Measurements from ENCODE around the gene GLB1L2.

GLB1L2 gene

GRCh38 chr11:134369656-134370525 lies 38.1 kb downstream of the GLB1L2 start:
- no peak for DNase-seq

GRCh38 chr11:134370526-134371435 lies 39.0 kb downstream of the GLB1L2 start:
- DNase-seq = no peak

GRCh38 chr11:134371436-134372185 lies 39.8 kb downstream of the GLB1L2 start:
- DNase-seq = no peak

- DNase-seq = no peak
Measured at GRCh38 chr11:134372536-134372935, 40.7 kb downstream of the GLB1L2 start.

- no peak for DNase-seq
Measured at GRCh38 chr11:134372961-134373360, 41.2 kb downstream of the GLB1L2 start.

GRCh38 chr11:134373591-134374052 lies 41.8 kb downstream of the GLB1L2 start:
- no peak for DNase-seq

GRCh38 chr11:134374171-134374570 lies 42.4 kb downstream of the GLB1L2 start:
- no peak for DNase-seq

- DNase-seq = no peak
Measured at GRCh38 chr11:134374891-134375550, 43.2 kb downstream of the GLB1L2 start.

- no peak for DNase-seq
Measured at GRCh38 chr11:134376150-134376921, 44.5 kb downstream of the GLB1L2 start.

- DNase-seq = no peak
Measured at GRCh38 chr11:134377876-134378275, 46.1 kb downstream of the GLB1L2 start.

- DNase-seq = no peak
Measured at GRCh38 chr11:134379241-134379640, 47.5 kb downstream of the GLB1L2 start.

- no peak for DNase-seq
Measured at GRCh38 chr11:134380229-134380628, 48.4 kb downstream of the GLB1L2 start.

GRCh38 chr11:134380785-134381184 lies 49.0 kb downstream of the GLB1L2 start:
- DNase-seq = no peak

- no peak for DNase-seq
Measured at GRCh38 chr11:134382257-134382656, 50.5 kb downstream of the GLB1L2 start.

- DNase-seq = no peak
Measured at GRCh38 chr11:134382830-134383229, 51.0 kb downstream of the GLB1L2 start.

- no peak for DNase-seq
Measured at GRCh38 chr11:134383576-134384221, 51.9 kb downstream of the GLB1L2 start.

GRCh38 chr11:134384406-134384805 lies 52.6 kb downstream of the GLB1L2 start:
- DNase-seq = no peak

- DNase-seq = no peak
Measured at GRCh38 chr11:134385171-134385570, 53.4 kb downstream of the GLB1L2 start.

- DNase-seq = no peak
Measured at GRCh38 chr11:134385774-134386565, 54.2 kb downstream of the GLB1L2 start.

GRCh38 chr11:134386945-134387344 lies 55.2 kb downstream of the GLB1L2 start:
- DNase-seq = no peak
